ENCODE data around the gene NAIF1. TPM values are rescaled to one million over a fixed set of nuclear protein-coding genes. Genes with fewer than 3 reads are reported as not detected.

The NAIF1 gene, protein sequence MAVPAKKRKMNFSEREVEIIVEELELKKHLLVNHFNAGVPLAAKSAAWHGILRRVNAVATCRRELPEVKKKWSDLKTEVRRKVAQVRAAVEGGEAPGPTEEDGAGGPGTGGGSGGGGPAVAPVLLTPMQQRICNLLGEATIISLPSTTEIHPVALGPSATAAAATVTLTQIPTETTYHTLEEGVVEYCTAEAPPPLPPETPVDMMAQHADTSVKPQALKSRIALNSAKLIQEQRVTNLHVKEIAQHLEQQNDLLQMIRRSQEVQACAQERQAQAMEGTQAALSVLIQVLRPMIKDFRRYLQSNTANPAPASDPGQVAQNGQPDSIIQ
- 10.6 TPM for total RNA-seq

DNA sequence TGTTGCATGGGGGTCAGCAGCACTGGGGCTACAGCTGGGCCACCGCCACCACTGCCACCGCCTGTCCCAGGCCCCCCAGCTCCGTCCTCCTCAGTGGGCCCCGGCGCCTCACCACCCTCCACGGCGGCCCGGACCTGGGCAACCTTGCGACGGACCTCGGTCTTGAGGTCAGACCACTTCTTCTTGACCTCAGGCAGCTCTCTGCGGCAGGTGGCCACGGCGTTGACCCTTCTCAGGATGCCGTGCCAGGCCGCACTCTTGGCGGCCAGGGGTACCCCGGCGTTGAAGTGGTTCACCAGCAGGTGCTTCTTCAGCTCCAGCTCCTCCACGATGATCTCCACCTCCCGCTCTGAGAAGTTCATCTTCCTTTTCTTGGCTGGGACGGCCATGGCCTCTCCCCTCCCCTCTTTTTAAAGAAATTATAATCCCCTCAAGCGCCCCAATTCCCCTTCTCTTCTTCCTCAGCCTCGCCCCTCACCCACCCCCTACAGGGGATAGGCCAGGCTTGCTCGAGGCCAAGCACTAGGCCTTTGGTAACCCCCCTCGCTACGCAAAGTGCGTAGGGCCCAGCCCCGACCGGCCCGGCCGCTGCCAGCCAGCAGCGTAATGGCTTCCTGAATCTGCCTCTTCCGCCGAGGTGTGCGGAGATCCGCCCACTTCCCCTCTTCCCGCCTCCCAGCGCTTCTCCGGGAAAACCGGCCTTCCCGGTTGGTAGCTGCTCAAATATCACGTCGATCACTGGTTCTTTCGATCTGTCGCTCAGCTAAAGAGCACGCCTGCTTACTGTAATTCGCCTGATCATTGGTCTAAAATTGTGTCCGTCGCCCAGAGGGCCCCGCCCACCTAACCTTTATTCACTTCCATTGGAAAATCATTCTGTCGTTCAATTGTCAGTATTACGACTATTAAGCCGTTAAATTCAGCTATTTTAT is at the start of gene NAIF1:
NAIF1 (minus strand) TSS at position 608 of the 932 bp plus-strand sequence; CDS start at position 389, 219 bp downstream.

DNA sequence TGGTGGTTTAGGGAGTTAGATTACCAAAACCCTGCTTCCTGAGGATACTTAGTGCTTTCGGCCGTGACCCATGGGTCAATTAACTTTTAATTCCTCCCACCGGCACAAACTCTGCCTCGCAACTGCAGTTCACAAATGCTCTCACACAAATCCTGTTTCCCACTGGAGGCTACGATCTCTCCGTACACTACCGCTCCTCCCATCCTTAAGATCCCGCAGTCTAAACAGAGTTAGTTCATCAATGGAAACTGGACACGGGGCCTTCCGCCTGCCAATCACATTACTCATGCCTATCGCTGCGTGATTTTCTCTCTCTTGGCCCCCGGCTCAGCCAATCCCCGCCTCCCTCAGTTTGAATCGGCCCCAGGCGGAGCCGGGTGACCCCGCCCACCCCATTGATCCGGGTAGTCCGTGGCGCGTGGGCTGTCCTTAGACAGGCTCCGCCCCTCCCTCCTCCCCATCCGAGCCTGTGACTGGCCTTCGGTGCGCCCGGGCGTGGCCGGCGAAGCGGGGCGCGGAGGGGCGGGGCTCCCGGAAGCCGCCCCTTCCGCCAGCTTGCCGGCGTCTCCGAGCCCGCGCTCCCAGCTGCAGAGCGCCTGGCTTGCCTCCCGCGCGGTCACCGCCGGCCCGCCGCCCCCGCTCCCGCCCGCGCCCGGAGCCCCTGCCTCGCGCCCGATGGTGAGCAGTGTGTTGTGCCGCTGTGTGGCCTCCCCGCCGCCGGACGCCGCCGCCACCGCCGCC is 695 bp upstream of the NAIF1 start, which contains the start of gene SLC25A25:
SLC25A25 (plus strand) TSS at position 588 of the 741 bp plus-strand sequence; CDS start at position 676, 88 bp downstream.

Other genes starting within 250 kb of the NAIF1 start
- gene ENG, start 212.7 kb downstream of the NAIF1 start, total RNA-seq, result 21.5 TPM
- gene AK1, start 189.6 kb downstream of the NAIF1 start, total RNA-seq, result 38.4 TPM
- 22.2 TPM for gene ST6GALNAC6, start 167.7 kb downstream of the NAIF1 start, total RNA-seq
- gene ST6GALNAC4, start 150.3 kb downstream of the NAIF1 start, total RNA-seq, result 12.4 TPM
- 3.2 TPM for gene PIP5KL1, start 136.5 kb downstream of the NAIF1 start, total RNA-seq
- 13.2 TPM for gene DPM2, start 129.5 kb downstream of the NAIF1 start, total RNA-seq
- 22.5 TPM for gene EEIG1, start 86.3 kb downstream of the NAIF1 start, total RNA-seq
- 24.4 TPM for gene SLC25A25, start 912 bp upstream of the NAIF1 start, total RNA-seq
- 42.3 TPM for gene PTGES2, start 60.4 kb upstream of the NAIF1 start, total RNA-seq
- gene LCN2, start 82.1 kb upstream of the NAIF1 start, total RNA-seq, result 21.4 TPM
- gene BBLN, start 92.9 kb upstream of the NAIF1 start, total RNA-seq, result 103 TPM
- gene CIZ1, start 124.3 kb upstream of the NAIF1 start, total RNA-seq, result 57.5 TPM
- 135 TPM for gene DNM1, start 136.1 kb upstream of the NAIF1 start, total RNA-seq
- 167 TPM for gene GOLGA2, start 208.7 kb upstream of the NAIF1 start, total RNA-seq
- 20.0 TPM for gene SWI5, start 209.0 kb upstream of the NAIF1 start, total RNA-seq

All from camera-type eye (tissue), 1 donor.